H1 (cell line): Measurements from ENCODE around the gene SLC5A8. TPM values are rescaled to one million over a fixed set of nuclear protein-coding genes. Genes with fewer than 3 reads are reported as not detected.

Experiments used
- BACH1 ChIP-seq: IDR thresholded peaks from 2 replicates; pipeline ENCODE4 v1.6.1; 2012; ENCODE audit warnings: low read length, improper control_type of control experiment
- CBX8 ChIP-seq: fragments of 300-800, 300-1000 bp; sonication (generic); IDR thresholded peaks from 2 replicates; pipeline ENCODE4 v1.7.1; 2016; ENCODE audit warnings: low read depth, low read length, borderline replicate concordance
- CEBPB ChIP-seq: IDR thresholded peaks from 2 replicates; pipeline ENCODE4 v1.6.1; 2012; ENCODE audit warnings: low read depth, low read length
- TAF7 ChIP-seq: optimal IDR thresholded peaks from 2 replicates; pipeline ENCODE3; 2011; ENCODE audit warnings: low read depth, mild to moderate bottlenecking, inconsistent platforms, low read length, moderate library complexity, borderline replicate concordance
- polyA plus RNA-seq, 7 experiments: library from polyadenylated mRNA; depleted of rRNA in 3 of 7; stranded (reverse) in 5 of 7; unstranded in 2 of 7; fragments of >200 nt in 5 of 7; fragments of 200-250 nt in 2 of 7; gene quantifications; 1 replicate in 5 of 7; 2 replicates in 1 of 7; 4 replicates in 1 of 7; pipeline versions ENCODE4 v1.2.1 to v1.2.3, GENCODE V29; 2011 to 2013; ENCODE audit warnings: missing spikeins in 2 of 7, mixed read lengths in 2 of 7
- small RNA-seq: library from polyadenylated mRNA; stranded (forward); fragments of <200 nt; extraction: miRNeasy Mini kit (QIAGEN cat#:217004); gene quantifications from one replicate; pipeline ENCODE3, GENCODE V24; 2013; ENCODE audit not compliant: insufficient read depth
- total RNA-seq: library from RNA; stranded (reverse); fragmentation: NEBNext Ultra II Directional; extraction: Animal tissue kit (Norgen Biotek cat#: 25700); gene quantifications from 2 replicates; pipeline ENCODE4 v1.2.1, GENCODE V29; 2021

SLC5A8 gene
- total and polyA plus RNA-seq, 2 of the 8 experiments (the other 6 are each of a cell fraction or from before 2014, with no cell fraction given): 0.11 to 0.21 TPM

DNA sequence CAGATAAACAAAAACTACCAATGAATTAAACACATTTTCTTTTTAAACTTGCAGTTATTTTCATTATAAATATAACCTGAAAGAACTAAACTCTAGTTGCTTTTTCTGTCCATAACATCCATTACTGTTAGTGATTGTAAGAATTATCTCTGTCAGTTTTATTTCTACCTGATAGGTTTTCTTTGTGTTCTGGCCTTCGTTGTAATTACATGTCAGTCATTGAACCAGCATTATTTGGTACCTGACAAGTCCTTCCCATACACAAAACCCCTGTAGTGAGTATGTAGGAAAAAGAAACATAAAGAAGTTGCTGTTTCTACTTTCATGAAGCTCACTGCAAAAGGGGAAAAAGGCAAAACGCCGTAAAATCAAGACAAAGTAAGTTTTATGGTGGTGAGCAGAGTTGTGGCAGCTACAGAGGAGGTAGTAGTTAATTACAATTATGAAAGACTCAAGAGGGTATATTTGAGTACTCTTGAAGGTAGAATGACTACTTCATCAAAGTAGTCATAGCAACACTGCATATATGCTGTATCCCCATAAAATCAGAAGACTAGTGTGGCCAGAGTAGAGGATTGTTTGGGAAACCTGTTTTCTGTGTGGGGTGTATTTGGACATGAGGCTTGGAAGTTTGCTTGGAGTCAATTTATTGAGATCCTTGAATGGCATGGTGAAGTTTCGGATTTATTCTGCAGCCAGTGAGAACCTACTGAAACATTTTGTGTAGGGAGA is 102.8 kb downstream of the SLC5A8 start (continued):
- TF ChIP-seq CBX8: no peak
- no peak for TF ChIP-seq BACH1
- TF ChIP-seq TAF7: no peak
- no peak for TF ChIP-seq CEBPB

Small RNAs within 50 kb of the gene (small RNA-seq; reads per million reads assigned to genes)
- not detected for gene RNU6-768P

Other genes with a start within 250 kb of the SLC5A8 start
- 43.7 and 48.4 TPM in 2 replicates for gene UTP20, start 69.9 kb upstream of the SLC5A8 start, total RNA-seq
- 6.6 and 8.5 TPM in 2 replicates for gene UTP20, start 69.9 kb upstream of the SLC5A8 start, polyA plus RNA-seq (2011; rRNA removed)
- 73.9 and 75.2 TPM in 2 replicates for gene ARL1, start 197.5 kb upstream of the SLC5A8 start, total RNA-seq
- 13.4 and 28.9 TPM in 2 replicates for gene ARL1, start 197.5 kb upstream of the SLC5A8 start, polyA plus RNA-seq (2011; rRNA removed)